H1 (cell line): ENCODE data around the gene CP. TPM values are rescaled to one million over a fixed set of nuclear protein-coding genes. Genes with fewer than 3 reads are reported as not detected.

ENCODE experiments used
- CTCF ChIA-PET: fragments of 300-600 bp; sonication (Branson Sonifier 250); formaldehyde crosslinking; loops from one replicate; lab custom pipeline; 2021; ENCODE audit not compliant: partially characterized antibody; lab: Charles Lee
- POLR2A ChIA-PET: fragments of 300-600 bp; sonication (Branson Sonifier 250); formaldehyde crosslinking; loops from one replicate; lab custom pipeline; 2021; ENCODE audit warnings: inconsistent platforms; ENCODE audit not compliant: partially characterized antibody; lab: Charles Lee
- DNase-seq, 2 experiments: peaks; one replicate each; pipeline versions ENCODE4 v3.0.0 to v3.0.0-alpha.2; 2010 to 2022; ENCODE audit warnings: low spot score in 2 of 2, low read depth in 1 of 2, mixed read lengths in 1 of 2
- FAIRE-seq: peaks from 2 replicates; lab custom pipeline; 2011; peaks lifted over from hg19 to GRCh38; lab: Jason Lieb, UNC
- H2AFZ ChIP-seq: 2 replicates; pipeline ENCODE4 v1.8.1; 2012; ENCODE audit warnings: low read length, inconsistent platforms
- H2AK5ac ChIP-seq: 2 replicates; pipeline ENCODE4 v1.6.1; 2013; ENCODE audit warnings: low read depth, low read length
- H2BK120ac ChIP-seq: replicated peaks from 2 replicates; pipeline ENCODE3; 2013; ENCODE audit warnings: low read depth, low read length, inconsistent platforms
- H2BK12ac ChIP-seq: 2 replicates; pipeline ENCODE4 v1.6.1; 2013; ENCODE audit warnings: low read depth, low read length
- H2BK15ac ChIP-seq: 2 replicates; pipeline ENCODE4 v1.6.1; 2013; ENCODE audit warnings: low read length
- H2BK20ac ChIP-seq: 2 replicates; pipeline ENCODE4 v1.6.1; 2013; ENCODE audit warnings: low read length
- H2BK5ac ChIP-seq: 2 replicates; pipeline ENCODE4 v1.6.1; 2013; ENCODE audit warnings: low read depth, low read length
- H3K14ac ChIP-seq: 2 replicates; pipeline ENCODE4 v1.6.1; 2013; ENCODE audit warnings: inconsistent platforms; ENCODE audit not compliant: insufficient read length
- H3K18ac ChIP-seq: 2 replicates; pipeline ENCODE4 v1.6.1; 2013; ENCODE audit warnings: low read length; ENCODE audit errors: extremely low read depth
- H3K23ac ChIP-seq: 2 replicates; pipeline ENCODE4 v1.6.1; 2013; ENCODE audit warnings: inconsistent platforms; ENCODE audit not compliant: insufficient read length
- H3K23me2 ChIP-seq: 2 replicates; pipeline ENCODE4 v1.6.1; 2013; ENCODE audit warnings: low read depth, low read length
- H3K27ac ChIP-seq: 2 replicates; pipeline ENCODE4 v1.6.1; 2011; ENCODE audit warnings: low read depth, low read length, inconsistent platforms
- H3K27me3 ChIP-seq, 4 experiments: replicated peaks in 1 of 4; 1 replicate in 1 of 4; 2 replicates in 3 of 4; pipeline versions ENCODE4 v1.6.1 to v1.8.1; 2011 to 2013; ENCODE audit warnings: low read length in 3 of 4, mild to moderate bottlenecking in 3 of 4, inconsistent platforms in 2 of 4, mixed read lengths in 2 of 4, moderate library complexity in 1 of 4; ENCODE audit not compliant: control insufficient read depth in 3 of 4, insufficient read depth in 3 of 4; ENCODE audit errors: extremely low read depth in 1 of 4
- H3K36me3 ChIP-seq, 4 experiments: 2 replicates each; pipeline versions ENCODE4 v1.6.1 to v1.8.1; 2011 to 2013; ENCODE audit warnings: mild to moderate bottlenecking in 4 of 4, low read length in 3 of 4, moderate library complexity in 2 of 4, control low read depth in 1 of 4, inconsistent platforms in 1 of 4; ENCODE audit not compliant: insufficient read depth in 4 of 4, control insufficient read depth in 2 of 4
- H3K4ac ChIP-seq: replicated peaks from 2 replicates; pipeline ENCODE3; 2013; ENCODE audit warnings: low read length, low read depth, mixed read lengths, inconsistent platforms; ENCODE audit not compliant: insufficient read length
- H3K4me1 ChIP-seq, 4 experiments: replicated peaks in 1 of 4; 1 replicate in 1 of 4; 2 replicates in 3 of 4; pipeline versions ENCODE4 v1.6.1 to v1.8.1; 2011 to 2013; ENCODE audit warnings: low read length in 3 of 4, inconsistent platforms in 2 of 4, mixed read lengths in 1 of 4; ENCODE audit not compliant: insufficient read depth in 4 of 4, control insufficient read depth in 3 of 4
- H3K4me2 ChIP-seq, 2 experiments: 2 replicates each; pipeline versions ENCODE4 v1.6.1 to v1.8.1; 2011 to 2013; ENCODE audit warnings: low read depth in 2 of 2, low read length in 2 of 2, control low read depth in 1 of 2, inconsistent platforms in 1 of 2, mild to moderate bottlenecking in 1 of 2; ENCODE audit not compliant: insufficient read depth in 1 of 2
- H3K4me3 ChIP-seq, 4 experiments: fragments of 200-600, 300-600 bp in 1 of 4; sonication (generic), shearing (Covaris generic), sonication (Bioruptor Twin) in 1 of 4; 2 replicates each; pipeline versions ENCODE4 v1.5.1 to v1.8.1; 2011 to 2016; ENCODE audit warnings: low read length in 4 of 4, low read depth in 3 of 4, control low read depth in 2 of 4, inconsistent platforms in 2 of 4, mild to moderate bottlenecking in 2 of 4, mixed read lengths in 1 of 4, moderate library complexity in 1 of 4; ENCODE audit not compliant: insufficient read depth in 2 of 4; ENCODE audit errors: extremely low read depth in 1 of 4
- H3K56ac ChIP-seq: replicated peaks from 2 replicates; pipeline ENCODE3; 2013; ENCODE audit warnings: low read depth, mild to moderate bottlenecking, mixed read lengths, low read length, inconsistent platforms; ENCODE audit not compliant: insufficient read length
- H3K79me1 ChIP-seq: 2 replicates; pipeline ENCODE4 v1.6.1; 2013; ENCODE audit warnings: low read depth, low read length, control low read depth
- H3K79me2 ChIP-seq, 2 experiments: 2 replicates each; pipeline versions ENCODE4 v1.6.1 to v1.8.1; 2012 to 2013; ENCODE audit warnings: low read length in 2 of 2, mild to moderate bottlenecking in 2 of 2, inconsistent platforms in 1 of 2; ENCODE audit not compliant: insufficient read depth in 2 of 2, control insufficient read depth in 1 of 2
- H3K9ac ChIP-seq, 4 experiments: replicated peaks in 1 of 4; 1 replicate in 1 of 4; 2 replicates in 3 of 4; pipeline versions ENCODE4 v1.6.1 to v1.8.1; 2011 to 2013; ENCODE audit warnings: low read depth in 3 of 4, low read length in 3 of 4, control low read depth in 2 of 4, mild to moderate bottlenecking in 2 of 4, moderate library complexity in 2 of 4, inconsistent platforms in 1 of 4; ENCODE audit errors: extremely low read depth in 1 of 4
- H3K9me3 ChIP-seq, 2 experiments: 2 replicates each; pipeline versions ENCODE4 v1.6.1 to v1.8.1; 2012 to 2013; ENCODE audit warnings: mild to moderate bottlenecking in 2 of 2, moderate library complexity in 2 of 2, control low read depth in 1 of 2, inconsistent platforms in 1 of 2, low read depth in 1 of 2, low read length in 1 of 2, mixed read lengths in 1 of 2; ENCODE audit not compliant: insufficient read depth in 2 of 2
- H4K20me1 ChIP-seq, 2 experiments: replicated peaks in 1 of 2; 2 replicates each; pipeline versions ENCODE3 to v1.8.1; 2011 to 2013; ENCODE audit warnings: inconsistent platforms in 2 of 2, low read length in 2 of 2, mild to moderate bottlenecking in 1 of 2; ENCODE audit not compliant: insufficient read depth in 2 of 2, control insufficient read depth in 1 of 2
- H4K5ac ChIP-seq: 2 replicates; pipeline ENCODE4 v1.6.1; 2013; ENCODE audit warnings: low read length, low read depth, mixed read lengths, inconsistent platforms; ENCODE audit not compliant: insufficient read length
- H4K8ac ChIP-seq: 2 replicates; pipeline ENCODE4 v1.8.0; 2013; ENCODE audit warnings: mild to moderate bottlenecking, moderate library complexity, low read length, inconsistent platforms; ENCODE audit not compliant: insufficient read depth; ENCODE audit errors: extremely low read depth
- H4K91ac ChIP-seq: replicated peaks from 2 replicates; pipeline ENCODE3; 2013; ENCODE audit warnings: low read length, mixed read lengths, inconsistent platforms; ENCODE audit not compliant: insufficient read length
- ASH2L ChIP-seq: fragments of 200-600, 300-600 bp; sonication (generic); IDR thresholded peaks from one replicate; pipeline ENCODE4 v1.7.1; 2017; ENCODE audit warnings: low read length
- CHD1 ChIP-seq: IDR thresholded peaks from 2 replicates; pipeline ENCODE4 v1.6.1; 2012; ENCODE audit warnings: low read depth, low read length, improper control_type of control experiment
- CREB1 ChIP-seq: IDR thresholded peaks from 2 replicates; pipeline ENCODE4 v1.6.1; 2012; ENCODE audit warnings: inconsistent platforms
- KDM1A ChIP-seq: fragments of 200-600, 300-600 bp; sonication (generic); IDR thresholded peaks from 2 replicates; pipeline ENCODE4 v1.7.1; 2016; ENCODE audit warnings: mild to moderate bottlenecking, low read length, borderline replicate concordance
- MAFK ChIP-seq: IDR thresholded peaks from 2 replicates; pipeline ENCODE4 v1.6.1; 2012; ENCODE audit warnings: low read depth, mild to moderate bottlenecking, improper control_type of control experiment, low read length
- POU5F1 ChIP-seq: IDR thresholded peaks from 2 replicates; pipeline ENCODE4 v1.6.1; 2011; ENCODE audit warnings: low read depth, mild to moderate bottlenecking, low read length, moderate library complexity
- TAF7 ChIP-seq: optimal IDR thresholded peaks from 2 replicates; pipeline ENCODE3; 2011; ENCODE audit warnings: low read depth, mild to moderate bottlenecking, inconsistent platforms, low read length, moderate library complexity, borderline replicate concordance
- WGBS, 2 experiments: shearing (Covaris generic) in 1 of 2; methylation state at CpG; one replicate each; pipeline versions ENCODE4 v1.1.6 to v1.1.7; 2013 to 2015; ENCODE audit warnings: low lambda C conversion rate in 2 of 2, mixed read lengths in 2 of 2, inconsistent platforms in 1 of 2, low coverage in 1 of 2, missing lambda C conversion rate in 1 of 2; ENCODE audit not compliant: insufficient replicate concordance in 2 of 2, insufficient coverage in 1 of 2, insufficient read length in 1 of 2; ENCODE audit errors: extremely low coverage in 1 of 2, missing lambda C conversion rate in 1 of 2; 5-methylcytosine and 5-hydroxymethylcytosine counted together
- polyA plus RNA-seq, 7 experiments: library from polyadenylated mRNA; depleted of rRNA in 3 of 7; stranded (reverse) in 5 of 7; unstranded in 2 of 7; fragments of >200 nt in 5 of 7; fragments of 200-250 nt in 2 of 7; gene quantifications; 1 replicate in 5 of 7; 2 replicates in 1 of 7; 4 replicates in 1 of 7; pipeline versions ENCODE4 v1.2.1 to v1.2.3, GENCODE V29; 2011 to 2013; ENCODE audit warnings: missing spikeins in 2 of 7, mixed read lengths in 2 of 7
- total RNA-seq: library from RNA; stranded (reverse); fragmentation: NEBNext Ultra II Directional; extraction: Animal tissue kit (Norgen Biotek cat#: 25700); gene quantifications from 2 replicates; pipeline ENCODE4 v1.2.1, GENCODE V29; 2021

The CP gene
- total and polyA plus RNA-seq, 2 of the 8 experiments (the other 6 are each of a cell fraction or from before 2014, with no cell fraction given) = 0.32 to 2.6 TPM

DNA sequence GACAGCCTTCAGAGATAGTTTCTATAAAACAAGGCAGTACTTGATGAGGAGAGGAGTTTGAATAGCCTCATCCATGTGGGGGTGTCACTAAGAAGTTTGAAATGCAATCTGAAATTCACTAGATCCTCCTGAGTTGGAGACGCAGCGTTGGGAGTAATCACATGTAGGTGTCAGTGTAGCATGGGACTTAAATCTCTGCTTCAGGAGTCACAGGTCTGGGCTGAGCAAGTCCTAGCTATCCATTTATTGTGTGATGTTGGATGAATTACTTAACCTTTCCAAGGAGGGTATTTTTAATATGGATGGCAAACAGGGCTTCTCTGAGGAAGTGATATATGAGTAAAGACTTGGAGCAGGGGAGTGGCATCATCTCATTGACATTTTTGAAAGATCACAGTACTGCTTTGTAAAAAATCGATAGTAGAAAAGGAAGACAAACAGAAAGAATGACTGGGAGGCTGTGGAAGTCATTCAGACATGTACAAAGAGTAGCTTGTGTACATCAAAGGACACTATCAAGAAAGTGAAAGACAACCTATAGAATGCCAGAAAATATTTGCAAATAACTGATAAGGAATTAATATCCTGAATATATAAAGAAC lies 17.1 kb downstream of the CP start:
- Histone ChIP-seq H2BK12ac (no peak overlapping the region), H2AK5ac (no peak overlapping the region), H2AFZ (peak overlapping the region; percentile 52; the same call in 1 of the 2 replicates), H3K14ac (no peak overlapping the region), H3K4ac (no peak overlapping the region), H3K79me2 (no peaks in the 10 kb centered on the region), H2BK15ac (no peak overlapping the region), H3K27ac (no peak overlapping the region)
- TF ChIP-seq MAFK = no peak
- TF ChIP-seq KDM1A = no peak
- TF ChIP-seq POU5F1 = no peak
- no peak for TF ChIP-seq CREB1
- no peak for TF ChIP-seq CHD1
- no peak for TF ChIP-seq ASH2L
- TF ChIP-seq TAF7 = no peak
- TF ChIP-seq, all 59 proteins: peak for 0
- no peak overlapping the region for H3K4me2 ChIP-seq
- no peak overlapping the region for H2BK120ac ChIP-seq
- no peak overlapping the region for H4K8ac ChIP-seq
- DNase-seq = no peak
- H3K4me3 ChIP-seq = no peak overlapping the region
- H3K9me3 ChIP-seq = no peaks in the 10 kb centered on the region
- H3K27me3 ChIP-seq = no peaks in the 10 kb centered on the region
- POLR2A ChIA-PET = no interaction called here
- H3K9ac ChIP-seq = no peak overlapping the region
- no peaks in the 10 kb centered on the region for H3K23me2 ChIP-seq
- no peak overlapping the region for H3K23ac ChIP-seq
- H3K56ac ChIP-seq = no peak overlapping the region
- H3K18ac ChIP-seq = no peak overlapping the region
- FAIRE-seq = no peak
- no peaks in the 10 kb centered on the region for H3K79me1 ChIP-seq
- no peaks in the 10 kb centered on the region for H3K36me3 ChIP-seq
- no peak overlapping the region; the same call in 1 of the 2 replicates for H2BK5ac ChIP-seq
- CTCF ChIA-PET = no interaction called here
- peak overlapping the region; percentile 94 for H2BK20ac ChIP-seq
- H4K5ac ChIP-seq = no peak overlapping the region
- H4K20me1 ChIP-seq = no peaks in the 10 kb centered on the region
- WGBS, 2 experiments = 89% methylated on average over 3 of the region's 3 CpGs; no CpG with 5 or more reads in 1 of the 2 experiments
- H4K91ac ChIP-seq = no peak overlapping the region
- H3K4me1 ChIP-seq = peaks cover 0 to 12% (median 6%) of the 10 kb centered on the region in 4 experiments; a peak in 3 of 7 replicates
